GM23338 (cell line): ENCODE data around the gene PFKP. TPM values are rescaled to one million over a fixed set of nuclear protein-coding genes. Genes with fewer than 3 reads are reported as not detected.
A peak's percentile ranks its signal among the peaks of the same experiment; 100 is the strongest.

Source experiments
- ATAC-seq: fragments of 200-7000 bp; cut with Tn5 transposase; 3 replicates; pipeline ENCODE4 v1.9.1; 2020
- DNase-seq: peaks from one replicate; pipeline ENCODE4 v3.0.0-alpha.2; 2015; ENCODE audit warnings: low spot score
- H2AFZ ChIP-seq: fragments of 200-600 bp; sonication (generic); 2 replicates; pipeline ENCODE4 v1.8.0; 2016; ENCODE audit warnings: antibody characterized with exemption, mild to moderate bottlenecking, moderate library complexity
- H3F3A ChIP-seq: fragments of 200-600 bp; sonication (generic); replicated peaks from 2 replicates; pipeline ENCODE4 v1.8.0; 2017; ENCODE audit warnings: antibody characterized with exemption, mixed run types, low read depth
- H3K27ac ChIP-seq: fragments of 200-600 bp; sonication (generic); 2 replicates; pipeline ENCODE4 v1.6.1; 2016; ENCODE audit warnings: low read depth
- H3K27me3 ChIP-seq: fragments of 200-600 bp; sonication (generic); 2 replicates; pipeline ENCODE4 v1.8.0; 2016; ENCODE audit warnings: mild to moderate bottlenecking, mixed run types, moderate library complexity; ENCODE audit not compliant: insufficient read depth
- H3K36me3 ChIP-seq: fragments of 200-600 bp; sonication (generic); 2 replicates; pipeline ENCODE4 v1.8.0; 2016; ENCODE audit warnings: mild to moderate bottlenecking; ENCODE audit not compliant: insufficient read depth
- H3K4me1 ChIP-seq: fragments of 200-600 bp; sonication (generic); 2 replicates; pipeline ENCODE4 v1.8.0; 2016; ENCODE audit warnings: mild to moderate bottlenecking, moderate library complexity; ENCODE audit not compliant: insufficient read depth
- H3K4me2 ChIP-seq: fragments of 200-600 bp; sonication (generic); 2 replicates; pipeline ENCODE4 v1.7.1; 2017; ENCODE audit warnings: mixed run types
- H3K4me3 ChIP-seq: fragments of 200-600 bp; sonication (generic); 2 replicates; pipeline ENCODE4 v1.6.1; 2016; ENCODE audit warnings: mixed run types
- H3K79me2 ChIP-seq: fragments of 200-600 bp; sonication (generic); replicated peaks from 2 replicates; pipeline ENCODE4 v1.8.0; 2017; ENCODE audit warnings: mild to moderate bottlenecking; ENCODE audit not compliant: insufficient read depth
- H3K9me2 ChIP-seq: fragments of 200-600 bp; sonication (generic); 2 replicates; pipeline ENCODE4 v1.8.0; 2017; ENCODE audit not compliant: insufficient read depth
- H4K20me1 ChIP-seq: fragments of 200-600 bp; sonication (generic); replicated peaks from 2 replicates; pipeline ENCODE4 v1.8.0; 2017; ENCODE audit warnings: mild to moderate bottlenecking; ENCODE audit not compliant: insufficient read depth
- H3K27ac Mint-ChIP-seq: 2 replicates; pipeline ENCODE4 v1.8.0; 2020; ENCODE audit warnings: inconsistent platforms, mild to moderate bottlenecking, moderate library complexity, mixed read lengths
- H3K27me3 Mint-ChIP-seq: 3 replicates; pipeline ENCODE4 v1.8.0; 2022; ENCODE audit warnings: low read depth, mild to moderate bottlenecking, moderate library complexity, mixed read lengths, inconsistent platforms; ENCODE audit not compliant: insufficient read depth, poor library complexity
- H3K36me3 Mint-ChIP-seq: 3 replicates; pipeline ENCODE4 v1.8.0; 2021; ENCODE audit warnings: low read depth, mild to moderate bottlenecking, inconsistent platforms, moderate library complexity, mixed read lengths
- H3K4me1 Mint-ChIP-seq: 3 replicates; pipeline ENCODE4 v1.8.0; 2020; ENCODE audit warnings: mild to moderate bottlenecking, inconsistent platforms, mixed read lengths
- H3K4me3 Mint-ChIP-seq: 3 replicates; pipeline ENCODE4 v1.8.0; 2021; ENCODE audit warnings: moderate library complexity, mild to moderate bottlenecking, inconsistent platforms, mixed read lengths
- H3K9me3 Mint-ChIP-seq: 3 replicates; pipeline ENCODE4 v1.8.0; 2020; ENCODE audit warnings: moderate library complexity, mild to moderate bottlenecking, inconsistent platforms, mixed read lengths
- CREB1 ChIP-seq: fragments of 250-450 bp; sonication (Bioruptor Pico); IDR thresholded peaks from 2 replicates; pipeline ENCODE4 v1.5.0; 2020; ENCODE audit warnings: low read depth, mild to moderate bottlenecking, moderate library complexity
- CTCF ChIP-seq, 2 experiments: fragments of 200-600 bp in 1 of 2; sonication (generic) in 1 of 2; conservative IDR thresholded peaks; 2 replicates each; pipeline versions ENCODE4 v1.5.1 to v1.6.1; 2016 to 2017; ENCODE audit warnings: antibody characterized with exemption in 2 of 2, low read depth in 2 of 2, mild to moderate bottlenecking in 2 of 2, moderate library complexity in 1 of 2
- ETS1 ChIP-seq: IDR thresholded peaks from 2 replicates; pipeline ENCODE4 v1.6.1; 2016; ENCODE audit warnings: antibody characterized with exemption
- EZH2phosphoT487 ChIP-seq: fragments of 200-600 bp; sonication (generic); IDR thresholded peaks from one replicate; pipeline ENCODE4 v1.8.1; 2018; ENCODE audit warnings: antibody characterized with exemption; ENCODE audit not compliant: unreplicated experiment
- JUNB ChIP-seq: IDR thresholded peaks from one replicate; pipeline ENCODE4 v1.6.1; 2016; ENCODE audit warnings: antibody characterized with exemption; ENCODE audit not compliant: unreplicated experiment
- NANOG ChIP-seq: IDR thresholded peaks from 2 replicates; pipeline ENCODE4 v1.6.1; 2016; ENCODE audit warnings: antibody characterized with exemption, borderline replicate concordance
- ZNF462 ChIP-seq: fragments of 250-450 bp; sonication (Bioruptor Pico); IDR thresholded peaks from 2 replicates; pipeline ENCODE4 v1.5.0; 2020; ENCODE audit warnings: mild to moderate bottlenecking, moderate library complexity
- polyA plus RNA-seq: library from polyadenylated mRNA; unstranded; fragments of >200 nt; fragmentation: Nextera tagmentation; extraction: Ambion mirVana; gene quantifications from 2 replicates; pipeline ENCODE4 v1.2.1, GENCODE V29; 2016
- total RNA-seq: library from RNA; depleted of rRNA; stranded (reverse); fragments of >200 nt; shearing (Covaris generic); gene quantifications from 2 replicates; pipeline ENCODE4 v1.2.3, GENCODE V29; 2014

The PFKP gene
- total and polyA plus RNA-seq, 2 experiments from 2014 or later = 56.3 to 120 TPM

GRCh38 chr10:3095373-3096139 lies 28.2 kb downstream of the PFKP start:
- Histone ChIP-seq H3K79me2 (peaks cover 91% of the 10 kb centered on the region), H4K20me1 (peaks cover 13% of the 10 kb centered on the region), H3K4me1 (peaks cover 16% of the 10 kb centered on the region; the same call in 1 of the 2 replicates), H3K27ac (no peak overlapping the region), H3K36me3 (peaks cover 14% of the 10 kb centered on the region; the same call in 1 of the 2 replicates), H2AFZ (no peak overlapping the region), H3K4me2 (no peak overlapping the region), H3K4me3 (no peak overlapping the region), H3F3A (no peaks in the 10 kb centered on the region), H3K9me2 (no peaks in the 10 kb centered on the region), H3K27me3 (no peaks in the 10 kb centered on the region)
- TF ChIP-seq ETS1 = no peak
- no peak for TF ChIP-seq JUNB
- no peak for TF ChIP-seq NANOG
- TF ChIP-seq ZNF462 (CRISPR knock-in tag) = no peak
- no peak for TF ChIP-seq CREB1
- no peak for TF ChIP-seq EZH2phosphoT487
- no peak for TF ChIP-seq CTCF (conservative IDR thresholded peaks at IDR 0.05; ENCODE audit: low read depth in 2 of 2)
- H3K4me3 Mint-ChIP-seq = no peak overlapping the region
- H3K27me3 Mint-ChIP-seq = peaks cover 6% of the 10 kb centered on the region
- H3K4me1 Mint-ChIP-seq = peaks cover 36% of the 10 kb centered on the region
- H3K9me3 Mint-ChIP-seq = no peaks in the 10 kb centered on the region; the same call in 2 of the 3 replicates
- H3K27ac Mint-ChIP-seq = peak overlapping the region; percentile 76
- H3K36me3 Mint-ChIP-seq = peaks cover 43% of the 10 kb centered on the region
- DNase-seq (no peak), ATAC-seq (no peak)
